Measurements from ENCODE around the gene EFS. TPM values are rescaled to one million over a fixed set of nuclear protein-coding genes. Genes with fewer than 3 reads are reported as not detected.
A peak's percentile ranks its signal among the peaks of the same experiment; 100 is the strongest.

EFS gene
- total RNA-seq, 6 experiments from 2014 or later = 0.19 to 0.60 (median 0.39) TPM

GRCh38 chr14:23306412-23307145 lies 58.4 kb downstream of the EFS start, which contains the start of gene BCL2L2:
Gene BCL2L2 (plus strand): TSS chr14:23306833. CDS start chr14:23307768, 935 bp downstream.
- TF ChIP-seq CTCF (IDR thresholded peaks at IDR 0.05) (no peak), POLR2A (IDR thresholded peaks at IDR 0.05) (peak; percentile 91)
- Histone ChIP-seq H3K9me3 (no peaks in the 10 kb centered on the region), H3K36me3 (peaks cover 0 to 12% (median 3%) of the 10 kb centered on the region in 4 donors), H3K4me3 (peak within 1 kb of the TSS; percentile 82 to 87 (median 87)), H3K27ac (peak within 1 kb of the TSS; percentile 69 to 89 (median 88)), H3K27me3 (no peaks in the 10 kb centered on the region), H3K4me1 (peaks cover 0 to 20% (median 10%) of the 10 kb centered on the region in 4 donors)
- 16% methylated on average over 16 of the region's 24 CpGs for WGBS (ENCODE audit: insufficient coverage, low coverage, low lambda C conversion rate, missing lambda C conversion rate)
- DNase-seq (peak; percentile 92 to 94 (median 94)), ATAC-seq (peak; percentile 75 to 82 (median 80))
- intact Hi-C loops (cut with DNase I) = no loop called here

MicroRNA genes within 50 kb of the gene (microRNA counts, 767-probe panel; counts per million panel counts)
- microRNA hsa-miR-208a = 237 counts per million

Small RNA genes lying within 50 kb of the gene (microRNA-seq; reads per million reads assigned to microRNA genes)
- 0 reads per million in 2 donors for gene MIR208A

Small RNA genes lying within 50 kb of the gene (small RNA-seq; reads per million reads assigned to genes)
- gene MIR208A = 0 reads per million in 2 experiments

Other genes starting within 250 kb of the EFS start
- gene CEBPE, start 245.9 kb downstream of the EFS start, total RNA-seq = under 1 TPM in 2 of 6 experiments, not detected in 4; 0.13 to 0.18 TPM
- gene SLC7A8, start 181.5 kb downstream of the EFS start, total RNA-seq = 10 to 100 TPM in 1 of 6 experiments, 1 to 10 TPM in 5; 3.2 to 10.1 (median 4.4) TPM
- under 1 TPM in 1 of 6 experiments, not detected in 5; 0.49 TPM for gene RNF212B, start 127.2 kb downstream of the EFS start, total RNA-seq
- gene HOMEZ, start 79.0 kb downstream of the EFS start, total RNA-seq = 1 to 10 TPM; 3.4 to 8.8 (median 5.3) TPM
- gene PPP1R3E, start 62.3 kb downstream of the EFS start, total RNA-seq = 10 to 100 TPM in 2 of 6 experiments, 1 to 10 TPM in 4; 4.0 to 11.1 (median 8.1) TPM
- 10 to 100 TPM in 4 of 6 experiments, 1 to 10 TPM in 2; 8.8 to 15.8 (median 12.1) TPM for gene BCL2L2, start 58.3 kb downstream of the EFS start, total RNA-seq
- 10 to 100 TPM; 23.6 to 95.3 (median 64.6) TPM for gene PABPN1, start 43.7 kb downstream of the EFS start, total RNA-seq
- gene SLC22A17, start 12.3 kb downstream of the EFS start, total RNA-seq = 1 to 10 TPM; 1.5 to 2.7 (median 2.1) TPM
- gene IL25, start 7.6 kb upstream of the EFS start, total RNA-seq = not detected
- gene CMTM5, start 11.9 kb upstream of the EFS start, total RNA-seq = under 1 TPM in 2 of 6 experiments, not detected in 4; 0.32 to 0.49 TPM
- gene MYH6, start 43.1 kb upstream of the EFS start, total RNA-seq = under 1 TPM in 5 of 6 experiments, not detected in 1; 0.07 to 1.00 (median 0.13) TPM
- gene MYH7, start 70.5 kb upstream of the EFS start, total RNA-seq = 1 to 10 TPM in 1 of 6 experiments, under 1 TPM in 5; 0.30 to 5.6 (median 0.60) TPM
- 10 to 100 TPM; 12.0 to 16.5 (median 14.3) TPM for gene NGDN, start 104.5 kb upstream of the EFS start, total RNA-seq
- gene ZFHX2, start 186.6 kb upstream of the EFS start, total RNA-seq = under 1 TPM; 0.33 to 0.83 (median 0.47) TPM
- gene THTPA, start 191.1 kb upstream of the EFS start, total RNA-seq = 10 to 100 TPM in 4 of 6 experiments, 1 to 10 TPM in 2; 8.2 to 15.0 (median 11.4) TPM
- gene AP1G2, start 202.6 kb upstream of the EFS start, total RNA-seq = 10 to 100 TPM; 13.6 to 25.9 (median 23.0) TPM
- under 1 TPM in 3 of 6 experiments, not detected in 3; 0.07 to 0.20 (median 0.19) TPM for gene JPH4, start 213.6 kb upstream of the EFS start, total RNA-seq